HG02870 (cell line): ENCODE data around the gene UBE2J2.
"Not testable (repeated sequence)": the region's sequence is repeated elsewhere in the genome, so short reads cannot be mapped to it uniquely, and the experiment has no call there.

Experiments
- ATAC-seq: cut with Tn5 transposase; IDR thresholded peaks from one replicate; pipeline ENCODE4 v1.9.1; 2021; ENCODE audit warnings: mild to moderate bottlenecking, moderate library complexity; ENCODE audit not compliant: unreplicated experiment

Gene UBE2J2

DNA sequence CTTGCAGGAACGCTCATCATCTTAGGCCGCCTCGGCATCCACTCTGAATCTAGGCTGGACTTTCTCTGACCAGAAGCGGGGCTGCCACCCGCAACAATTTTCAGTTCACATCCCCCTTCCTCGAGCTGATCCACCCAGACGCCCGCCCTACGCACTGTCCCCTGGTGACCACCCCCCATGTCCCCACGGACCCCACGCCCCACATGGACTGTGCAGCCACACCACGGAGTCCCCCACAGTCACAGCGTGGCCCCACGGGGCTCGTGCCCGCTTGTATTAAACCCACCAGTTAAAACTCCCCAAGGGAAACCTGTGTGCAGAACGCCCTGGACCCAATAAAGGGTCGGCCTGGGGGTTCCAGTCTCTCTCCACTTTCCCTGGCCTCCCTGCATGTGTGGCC lies 14.1 kb downstream of the UBE2J2 start:
- ATAC-seq, result no peak

DNA sequence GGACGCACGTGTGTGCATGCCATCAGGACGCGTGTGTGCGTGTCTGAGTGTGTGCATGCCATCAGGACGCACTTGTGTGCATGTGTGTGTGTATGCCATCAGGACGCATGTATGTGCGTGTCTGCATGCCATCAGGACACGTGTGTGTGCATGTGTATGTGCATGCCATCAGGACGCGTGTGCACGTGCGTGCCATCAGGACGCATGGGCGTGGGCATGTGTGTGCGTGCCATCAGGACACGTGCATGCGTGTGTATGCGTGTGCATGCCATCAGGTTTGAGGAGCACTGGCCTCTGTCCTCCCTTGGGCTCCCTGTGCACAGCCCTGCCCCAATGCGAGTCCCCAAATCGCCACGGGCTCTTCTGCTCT lies 14.6 kb downstream of the UBE2J2 start:
- ATAC-seq, result no peak

DNA sequence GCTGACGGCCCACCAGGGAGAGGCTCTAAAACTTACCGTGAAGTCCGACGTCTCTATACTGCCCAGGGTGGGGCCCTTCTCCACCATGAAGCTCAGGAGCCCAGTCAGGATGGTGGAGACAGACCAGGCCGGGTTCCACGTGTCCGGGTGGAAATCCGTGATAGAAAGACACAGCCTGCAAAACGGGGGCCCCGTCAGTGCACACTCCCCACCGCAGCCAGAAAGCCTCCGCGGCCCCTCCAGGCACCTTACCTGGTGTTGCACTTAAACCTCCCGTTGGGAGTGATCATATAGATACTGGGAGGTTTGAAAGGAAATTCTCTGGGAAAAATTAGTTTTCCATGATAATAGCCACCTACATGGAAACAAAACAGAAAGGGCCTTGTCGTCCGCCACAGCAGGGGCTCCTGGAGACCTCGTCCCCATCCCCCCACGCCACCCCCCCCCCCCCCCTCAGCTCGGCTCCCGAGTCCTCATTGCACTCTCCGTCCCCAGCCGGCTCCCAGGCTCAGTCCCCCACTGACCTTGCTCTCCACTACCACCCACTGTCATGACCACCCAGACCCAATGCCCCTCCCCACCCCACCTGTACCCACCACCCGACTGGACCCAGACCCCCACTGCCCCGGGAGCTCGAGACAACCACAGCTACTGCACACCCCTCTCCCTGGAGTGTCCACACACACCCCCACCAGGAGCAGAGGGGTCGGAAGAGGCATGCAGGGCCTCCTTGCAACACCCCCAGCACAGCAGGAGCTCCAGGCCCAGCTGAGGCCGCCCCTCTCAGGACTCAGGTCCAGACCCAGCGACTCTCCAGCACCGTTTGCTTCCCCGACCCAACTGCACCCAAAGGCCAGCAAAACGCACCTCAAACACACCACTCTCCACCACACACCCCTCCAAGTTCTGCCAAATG lies 16.4 kb downstream of the UBE2J2 start:
- ATAC-seq, result no peak

DNA sequence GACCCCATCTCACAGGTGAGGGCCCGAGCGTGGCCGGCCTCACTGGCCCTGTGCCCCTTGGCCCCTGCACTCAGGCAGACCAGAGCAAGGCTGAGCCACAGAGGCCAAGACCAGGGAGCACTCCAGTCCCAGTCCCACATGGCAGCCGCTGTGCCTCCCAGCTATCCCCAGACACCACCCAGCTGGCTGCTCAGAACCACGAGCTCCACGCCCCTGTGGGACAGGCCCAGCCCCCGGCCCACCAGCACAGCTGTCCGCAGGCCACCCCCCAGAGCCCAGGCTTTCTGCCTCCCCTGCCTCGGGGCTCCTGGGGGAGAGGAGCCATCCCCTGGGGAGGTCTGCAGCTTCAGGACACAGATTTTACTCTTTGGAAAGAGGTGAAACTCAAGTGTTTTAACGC lies 18.0 kb downstream of the UBE2J2 start:
- no peak for ATAC-seq

DNA sequence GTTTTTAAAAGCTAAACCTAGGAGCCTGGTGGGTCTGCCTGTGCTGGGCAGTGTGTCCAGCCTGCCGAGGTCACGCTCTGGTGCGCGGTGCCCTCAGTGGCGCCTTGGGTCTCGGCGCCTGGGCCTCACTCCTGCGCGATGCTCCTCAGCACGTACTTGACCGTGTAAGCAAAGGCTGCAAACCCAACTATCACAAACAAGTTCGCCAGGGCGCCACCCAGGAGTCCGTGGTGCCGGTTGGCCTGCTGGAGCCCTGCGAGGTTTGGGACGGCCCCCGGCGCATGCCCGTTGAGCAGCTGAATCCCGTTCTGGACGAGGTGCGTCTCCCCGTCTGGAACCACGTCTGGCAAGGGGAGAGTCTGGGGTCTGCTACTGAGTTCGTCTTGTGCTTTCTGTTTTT lies 18.6 kb downstream of the UBE2J2 start:
- no peak for ATAC-seq

DNA sequence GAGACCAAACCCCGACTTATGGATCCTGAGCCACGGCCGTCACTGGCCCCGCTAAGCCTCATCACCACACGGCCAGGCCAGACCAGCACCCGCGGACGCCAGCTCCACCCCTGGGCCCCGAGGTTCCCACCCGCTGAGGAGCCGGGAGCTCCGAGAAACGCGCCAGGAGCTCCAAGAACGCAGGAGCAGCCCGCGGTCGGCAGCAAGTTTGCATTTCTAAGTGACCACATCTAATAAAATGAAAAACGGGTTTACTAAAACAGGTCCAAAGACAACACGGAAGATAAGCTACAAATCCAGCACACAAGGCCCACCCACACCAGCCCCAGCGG lies 19.0 kb downstream of the UBE2J2 start:
- no peak for ATAC-seq

DNA sequence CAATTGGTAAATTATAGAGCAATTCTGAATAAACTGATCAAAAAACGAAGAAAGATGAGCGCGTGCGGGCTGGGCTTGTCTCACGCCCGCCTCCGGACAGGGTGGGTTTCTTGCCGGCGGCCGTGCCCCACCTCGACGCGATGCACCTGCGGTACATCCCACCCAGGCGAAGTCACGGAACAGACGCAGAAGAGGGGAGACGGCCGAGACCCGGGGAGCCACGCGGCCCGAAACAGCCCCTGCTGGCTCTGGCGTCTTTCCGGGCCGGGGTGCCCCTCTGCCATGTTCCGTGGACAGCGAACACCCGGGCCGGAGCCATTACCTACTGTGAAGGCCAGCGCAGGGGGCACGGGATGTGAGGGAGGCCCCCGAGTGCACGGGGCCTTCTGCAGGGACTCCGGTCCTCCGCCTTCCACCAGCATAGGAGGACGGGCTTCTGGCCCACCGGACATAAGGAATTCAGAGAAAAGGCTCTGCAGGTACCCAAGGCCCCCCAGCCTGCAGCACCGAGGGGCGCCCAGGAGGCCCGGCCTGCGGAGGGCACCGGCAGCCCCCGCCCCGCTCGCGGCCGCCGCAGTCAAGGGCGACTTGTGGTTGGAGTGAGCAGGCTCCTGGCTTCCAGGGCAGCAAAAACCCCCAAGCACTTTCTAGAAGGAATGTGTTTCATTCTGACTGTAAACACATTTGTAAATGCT lies 19.5 kb downstream of the UBE2J2 start:
- no peak for ATAC-seq

DNA sequence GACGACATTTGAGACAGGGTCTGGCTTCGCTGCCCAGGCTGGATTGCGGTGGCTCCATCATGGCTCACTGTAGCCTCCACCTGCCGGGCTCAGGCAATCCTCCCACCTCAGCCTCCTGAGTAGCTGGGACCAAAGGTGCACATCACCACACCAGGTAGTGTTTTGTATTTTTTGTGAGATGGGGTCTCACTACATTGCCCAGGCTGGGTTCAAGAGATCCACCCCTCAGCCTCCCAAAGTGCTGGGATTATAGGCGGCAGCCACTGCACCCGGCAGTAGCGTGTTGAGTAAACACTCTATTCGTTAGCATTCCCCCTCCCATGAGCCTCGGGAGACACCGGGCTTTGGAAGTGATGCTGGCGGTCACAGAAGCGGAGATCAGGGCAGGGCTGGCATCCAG lies 20.3 kb downstream of the UBE2J2 start:
- ATAC-seq, result no peak

DNA sequence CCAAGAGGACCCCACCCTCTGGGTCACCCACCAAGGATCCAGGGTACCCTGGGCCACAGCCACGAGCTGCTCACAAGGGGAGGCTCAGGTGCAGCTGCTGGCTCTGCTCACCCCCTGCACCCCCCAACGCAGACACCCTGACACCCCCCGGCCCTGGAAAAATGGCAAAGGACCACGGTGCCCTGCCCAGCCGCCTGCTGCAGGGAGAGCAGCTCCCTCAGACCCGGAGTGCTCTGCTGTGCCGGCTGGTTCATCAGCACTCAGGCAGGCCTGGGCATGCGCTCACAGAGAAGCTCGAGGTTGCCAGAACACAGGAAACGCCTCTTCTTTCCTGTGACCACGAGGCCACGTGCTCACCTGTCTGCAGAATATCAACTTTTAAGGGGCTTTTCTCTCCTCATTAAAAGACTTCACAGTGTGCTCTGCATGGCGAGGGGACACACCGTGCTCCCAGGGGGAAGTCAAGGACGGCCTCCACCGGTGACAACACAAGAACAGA lies 22.8 kb downstream of the UBE2J2 start:
- ATAC-seq, result no peak

DNA sequence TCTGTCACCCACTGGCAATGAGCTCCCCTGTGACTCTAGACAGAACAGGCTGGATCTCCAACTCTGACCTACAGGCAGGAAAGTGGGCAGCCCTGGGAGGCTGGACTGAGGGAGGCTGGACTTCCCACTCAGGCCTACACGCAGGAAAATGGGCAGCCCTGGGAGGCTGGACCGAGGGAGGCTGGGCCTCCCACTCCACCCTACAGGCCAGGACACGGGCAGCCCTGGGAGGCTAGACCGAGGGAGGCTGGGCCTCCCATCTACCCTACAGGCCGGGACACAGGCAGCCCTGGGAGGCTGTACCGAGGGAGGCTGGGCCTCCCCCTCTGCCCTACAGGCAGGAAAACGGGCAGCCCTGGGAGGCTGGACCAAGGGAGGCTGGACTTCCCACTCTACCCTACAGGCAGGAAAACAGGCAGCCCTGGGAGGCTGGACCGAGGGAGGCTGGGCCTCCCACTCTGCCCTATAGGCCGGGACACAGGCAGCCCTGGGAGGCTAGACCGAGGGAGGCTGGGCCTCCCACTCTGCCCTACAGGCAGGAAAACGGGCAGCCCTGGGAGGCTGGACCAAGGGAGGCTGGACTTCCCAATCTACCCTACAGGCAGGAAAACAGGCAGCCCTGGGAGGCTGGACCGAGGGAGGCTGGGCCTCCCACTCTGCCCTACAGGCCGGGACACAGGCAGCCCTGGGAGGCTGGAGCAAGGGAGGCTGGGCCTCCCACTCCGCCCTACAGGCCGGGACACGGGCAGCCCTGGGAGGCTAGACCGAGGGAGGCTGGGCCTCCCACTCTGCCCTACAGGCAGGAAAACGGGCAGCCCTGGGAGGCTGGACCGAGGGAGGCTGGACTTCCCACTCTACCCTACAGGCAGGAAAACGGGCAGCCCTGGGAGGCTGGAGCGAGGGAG lies 25.4 kb downstream of the UBE2J2 start:
- not testable (repeated sequence) for ATAC-seq

DNA sequence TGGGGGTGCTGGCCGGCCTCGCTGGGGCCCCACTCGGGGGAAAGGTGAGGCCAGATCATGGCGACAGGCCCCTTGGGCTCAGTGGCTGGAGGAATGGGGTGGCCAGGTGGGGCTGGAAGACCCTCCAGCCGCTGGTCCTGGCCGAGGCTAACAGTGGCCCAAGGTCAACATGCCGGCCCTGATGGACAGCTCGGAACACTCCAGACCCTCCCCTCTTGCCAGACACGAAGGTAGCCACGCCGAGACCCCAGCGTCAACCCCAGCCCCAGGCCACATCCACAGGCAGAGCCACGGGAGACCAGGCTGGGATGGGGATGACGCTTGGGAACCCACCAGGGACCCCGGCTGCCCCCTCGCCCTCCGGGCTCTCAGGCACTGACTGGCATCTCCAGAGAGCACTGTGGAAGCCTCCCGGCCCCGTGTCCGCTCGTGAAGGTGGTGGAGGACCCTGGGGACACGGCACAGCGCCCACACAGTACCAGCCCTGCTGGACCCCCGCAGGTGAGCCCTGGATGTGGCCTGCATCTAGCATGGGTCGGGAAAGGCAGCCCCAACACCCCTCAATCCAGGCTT lies 26.2 kb downstream of the UBE2J2 start:
- ATAC-seq, result no peak

DNA sequence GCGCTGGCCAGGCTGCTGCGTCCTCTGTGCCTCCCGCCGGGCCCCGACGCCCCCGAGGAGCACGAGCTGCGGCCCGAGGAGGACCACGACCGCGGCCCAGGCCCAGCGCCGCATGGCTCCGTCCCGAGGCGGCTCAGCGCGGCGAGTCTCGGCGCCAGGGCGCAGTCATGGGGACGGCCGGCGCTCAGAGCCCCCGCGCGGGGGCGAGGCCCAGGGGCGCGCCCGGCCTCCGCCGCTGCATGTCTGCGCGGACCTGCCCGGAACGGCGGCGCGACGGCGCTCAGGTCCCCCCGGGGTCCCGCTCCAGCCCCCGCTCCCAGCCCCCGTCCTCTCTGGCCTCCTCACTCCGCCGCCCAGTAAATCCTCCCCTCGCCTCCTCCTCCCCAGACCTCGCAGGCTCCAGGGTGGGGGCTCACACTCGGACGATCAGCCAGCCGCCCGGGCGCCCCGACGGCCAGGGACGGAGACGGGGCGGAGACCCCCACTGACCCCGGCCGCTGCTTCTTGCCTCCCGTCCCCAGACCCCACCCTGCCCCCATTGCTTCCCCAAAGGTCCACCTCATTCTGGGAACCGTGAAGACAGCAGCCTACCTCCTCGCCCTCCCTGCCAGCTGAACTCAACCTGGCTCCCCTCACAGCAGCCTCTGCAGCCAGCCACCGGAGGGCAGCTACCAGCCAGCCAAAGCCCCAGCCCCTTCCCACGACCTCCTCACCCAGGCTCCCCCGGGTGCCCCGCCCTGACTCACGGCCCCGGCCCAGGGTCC lies 26.9 kb downstream of the UBE2J2 start, which contains the start of gene C1QTNF12:
Gene C1QTNF12 (minus strand): TSS at position 146 of the 764 bp plus-strand sequence. CDS start 32 bp downstream, at position 114.
- no peak for ATAC-seq

DNA sequence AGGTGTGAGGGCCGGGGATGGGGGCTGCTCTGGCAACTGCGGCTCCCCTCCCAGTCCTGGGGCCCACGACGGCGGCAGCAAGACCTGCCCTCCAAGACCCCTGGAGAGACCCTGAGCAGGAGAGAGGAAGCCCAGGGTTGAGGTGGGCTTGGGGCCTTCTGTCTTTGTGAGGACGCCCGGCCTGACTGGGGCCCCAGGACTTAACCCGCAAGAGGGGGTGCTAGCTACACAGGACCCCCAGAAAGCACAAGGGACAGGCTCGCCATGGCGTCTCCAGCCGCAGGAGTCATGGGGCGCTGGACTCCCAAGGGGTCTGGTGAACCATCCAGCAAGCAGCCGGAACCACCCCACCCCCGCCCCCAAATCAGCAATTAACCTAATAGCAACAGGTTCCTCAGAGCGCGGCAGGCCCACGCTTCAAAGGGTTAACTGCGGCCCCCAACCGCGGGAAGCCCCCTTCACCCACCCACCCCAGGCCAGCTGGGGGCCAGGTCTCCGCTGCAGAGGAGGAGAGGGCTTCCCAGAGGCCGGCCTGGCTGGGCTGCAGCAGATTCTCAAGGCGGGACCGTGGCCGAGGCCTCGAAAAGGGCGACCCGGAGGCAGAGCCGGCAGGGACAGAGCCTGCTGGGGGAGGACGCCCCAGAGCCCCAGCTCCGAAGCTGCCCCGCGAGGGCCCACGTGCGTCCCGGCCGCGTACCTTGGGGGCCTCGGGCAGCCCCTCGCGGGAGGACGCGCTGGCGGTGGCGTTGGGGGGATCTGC lies 27.7 kb downstream of the UBE2J2 start:
- no peak for ATAC-seq

DNA sequence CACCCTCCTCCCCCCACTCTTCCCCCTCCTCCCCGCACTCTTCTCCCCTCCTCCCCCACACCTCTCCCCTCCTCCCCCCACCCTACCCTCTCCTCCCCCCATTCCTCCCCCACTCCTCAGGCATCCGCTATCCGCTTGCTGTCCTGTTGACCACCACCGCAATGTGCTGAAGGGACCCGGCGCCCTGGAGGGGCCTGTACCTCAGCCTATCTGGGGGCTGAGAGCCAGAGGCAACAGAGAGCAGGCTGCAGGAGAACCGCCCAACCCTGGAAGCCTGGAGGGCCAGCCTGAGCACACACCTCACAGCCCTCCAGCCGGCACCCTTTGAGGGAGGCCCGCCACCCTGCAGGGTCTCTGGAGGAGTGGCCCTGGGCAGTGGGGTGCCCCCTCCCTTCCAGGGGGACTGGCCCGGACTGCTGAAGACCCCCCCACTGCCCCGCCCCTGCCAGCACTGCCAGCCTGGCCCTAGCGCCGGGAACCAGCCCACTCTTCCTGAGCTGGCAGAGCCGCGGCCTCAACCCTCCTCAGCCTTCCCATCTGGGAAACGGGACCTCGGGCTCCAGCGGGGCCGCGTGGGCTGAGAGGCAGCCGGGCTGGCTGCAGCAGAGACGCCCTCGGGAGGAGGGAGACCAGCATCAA lies 28.4 kb downstream of the UBE2J2 start:
- ATAC-seq, result no peak

DNA sequence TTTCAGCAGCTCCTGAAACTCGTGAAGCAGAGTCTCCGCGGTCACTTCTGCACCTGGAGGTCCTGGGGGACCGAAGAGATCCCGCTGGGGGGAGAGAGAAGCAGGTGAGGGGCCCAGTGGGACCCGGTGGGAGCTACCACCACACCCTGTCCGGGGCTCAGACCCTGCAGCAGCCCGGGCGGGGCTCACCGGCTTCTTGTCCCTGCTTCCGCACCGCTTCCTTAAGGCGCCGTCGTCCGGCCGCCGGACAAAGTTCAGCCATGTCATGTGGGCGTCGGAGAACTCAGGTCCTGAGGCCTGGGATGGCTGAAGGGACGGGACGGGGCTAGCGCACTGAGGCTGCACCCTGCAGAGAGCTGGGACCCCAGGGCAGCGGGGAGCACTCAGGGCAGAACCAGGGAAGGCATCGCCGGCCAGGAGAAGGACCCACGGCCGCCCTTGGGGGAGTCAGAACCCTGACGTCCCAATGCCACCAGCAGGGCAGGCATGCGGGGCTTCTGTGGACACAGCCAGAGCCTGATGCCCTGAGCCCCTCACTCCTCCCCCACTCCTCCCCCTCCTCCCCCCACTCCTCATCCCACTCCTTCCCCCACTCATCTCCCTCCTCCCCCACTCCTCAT lies 29.4 kb downstream of the UBE2J2 start:
- no peak for ATAC-seq

DNA sequence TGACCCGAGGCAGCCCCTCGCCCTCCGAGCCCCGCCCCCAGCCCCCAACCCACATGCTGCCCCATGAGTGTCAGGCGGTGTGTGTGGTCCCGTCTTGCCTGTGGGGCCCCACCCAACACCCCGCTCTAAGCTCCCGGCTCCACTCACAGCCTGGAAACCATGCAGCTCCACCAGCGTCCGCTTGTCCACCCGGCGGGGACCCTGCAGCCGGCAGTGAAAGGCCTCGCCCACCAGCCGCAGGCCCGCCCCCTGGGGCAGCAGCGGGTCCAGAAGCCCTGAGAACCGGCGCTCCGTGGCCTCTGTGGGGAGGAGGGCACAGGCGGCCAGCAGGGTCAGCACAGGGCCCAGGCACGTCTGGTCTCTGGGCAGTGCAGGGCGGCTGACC lies 29.9 kb downstream of the UBE2J2 start:
- no peak for ATAC-seq

DNA sequence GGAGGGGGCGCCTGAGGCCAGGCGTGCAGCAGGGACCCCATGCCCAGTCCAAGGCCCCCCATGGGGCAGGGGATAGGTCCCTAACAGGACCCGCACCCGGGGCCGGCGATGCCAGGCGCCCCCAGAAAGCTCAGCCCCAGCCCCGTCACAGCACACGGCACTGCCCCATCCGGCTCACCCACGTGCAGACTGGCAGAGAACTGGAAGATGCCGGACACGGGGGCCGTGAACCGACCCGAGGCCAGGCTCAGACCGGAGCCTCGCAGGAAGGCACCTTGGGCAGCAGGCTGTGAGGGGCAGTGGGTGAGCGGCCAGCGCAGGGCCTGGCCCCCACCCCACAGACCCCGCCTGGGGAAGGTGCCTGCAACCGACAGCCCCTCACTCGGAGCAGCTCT lies 30.4 kb downstream of the UBE2J2 start:
- ATAC-seq, result no peak

DNA sequence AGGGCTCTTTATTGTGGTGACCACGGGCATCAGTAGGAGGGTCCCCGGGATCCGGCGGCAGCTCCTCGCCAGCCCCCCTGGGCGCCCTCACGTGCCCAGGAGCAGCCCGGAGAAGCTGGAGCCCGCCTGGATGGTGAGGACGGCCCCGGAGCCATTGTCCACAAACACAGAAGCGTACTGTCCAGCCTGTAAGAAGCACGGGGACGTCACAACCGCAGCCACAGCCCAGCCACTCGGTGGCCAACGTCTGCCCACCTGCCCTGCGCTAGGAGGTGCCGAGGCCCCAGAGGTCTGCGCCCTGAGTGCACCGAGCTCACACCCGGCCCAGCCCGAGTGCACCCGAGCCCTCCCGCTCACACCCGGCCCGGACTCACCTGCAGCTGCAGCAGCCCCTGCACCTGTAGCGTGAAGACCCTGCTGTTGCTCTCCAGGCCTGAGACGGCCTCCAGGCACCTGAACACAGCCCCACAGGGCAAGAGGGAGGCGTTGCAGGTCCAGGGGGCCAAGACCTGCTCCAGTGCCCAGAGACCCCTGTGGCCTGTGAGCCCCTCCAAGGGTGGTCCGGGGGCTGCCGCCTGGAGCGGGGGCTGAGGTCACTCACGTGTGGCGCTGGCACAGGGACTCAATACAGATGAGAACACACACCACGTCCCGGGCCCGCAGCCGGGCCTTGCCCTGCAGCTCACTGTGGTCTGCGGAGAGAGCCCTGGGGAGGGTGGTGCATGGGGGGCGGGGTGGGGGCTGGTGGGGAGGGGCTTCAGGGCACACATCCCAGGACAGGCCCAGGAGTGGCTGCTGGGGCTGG lies 31.0 kb downstream of the UBE2J2 start:
- no peak for ATAC-seq
